Right cardiac atrium (tissue), 5 donors: Measurements from ENCODE around the gene DNAI1. TPM values are rescaled to one million over a fixed set of nuclear protein-coding genes. Genes with fewer than 3 reads are reported as not detected.

Experiments used
- ATAC-seq, 2 donors: fragments of 200-7000 bp; cut with Tn5 transposase; one replicate each; pipeline versions ENCODE4 v1.8.0 to v1.9.1; 2020; ENCODE audit warnings: moderate library complexity in 2 of 2, mild to moderate bottlenecking in 1 of 2
- DNase-seq, 3 donors: peaks; one replicate each; pipeline ENCODE4 v3.0.0-alpha.2; 2020
- H3K27ac ChIP-seq: one replicate; pipeline ENCODE4 v1.5.1; 2013; ENCODE audit warnings: mild to moderate bottlenecking, low read length, control low read depth, moderate library complexity
- H3K27me3 ChIP-seq: one replicate; pipeline ENCODE4 v1.6.1; 2013; ENCODE audit not compliant: control insufficient read depth, insufficient read depth
- H3K4me1 ChIP-seq: one replicate; pipeline ENCODE4 v1.6.1; 2013; ENCODE audit warnings: low read length; ENCODE audit not compliant: control insufficient read depth, insufficient read depth
- H3K4me3 ChIP-seq: one replicate; pipeline ENCODE4 v1.5.1; 2013; ENCODE audit warnings: low read length, control low read depth
- H3K9me3 ChIP-seq: one replicate; pipeline ENCODE4 v1.6.1; 2013; ENCODE audit warnings: low read length; ENCODE audit not compliant: control insufficient read depth
- WGBS: extraction: QIAGEN DNeasy Blood & Tissue Kit; methylation state at CpG from one replicate; pipeline ENCODE4 v1.1.7; 2013; 5-methylcytosine and 5-hydroxymethylcytosine counted together
- intact Hi-C, 4 donors: fragments of 100-400 bp; cut with DNase I; formaldehyde crosslinking; loops; one replicate each; pipeline versions ENCODE4 v1.11.0 to v1.14.0; 2022 to 2023
- polyA plus RNA-seq: library from polyadenylated mRNA; stranded (reverse); fragments of 200-250 nt; gene quantifications from one replicate; pipeline ENCODE4 v1.2.3, GENCODE V29; 2013
- total RNA-seq, 4 donors: library from RNA; stranded (reverse); fragmentation: NEBNext Ultra II Directional; extraction: Animal tissue kit (Norgen Biotek cat#: 25700); gene quantifications; one replicate each; pipeline ENCODE4 v1.2.1, GENCODE V29; 2021
- donor health status: healthy with polysubstance abuse.
- donor health status: DM: no; HTN: yes; CAD: no.
- donor health status: DM: no; HTN: no; CAD: no.
- donor health status: DM: no; HTN: yes; CAD: no; lungs with severe emphysema.
- donor health status: DM: yes; HTN: yes; CAD: no.

DNAI1 gene
- total and polyA plus RNA-seq, 5 donors: 0.16 TPM; not detected in 4

GRCh38 chr9:34552986-34553385, 94.4 kb downstream of the DNAI1 start:
- WGBS: 91% methylated on average over 2 of the region's 2 CpGs

GRCh38 chr9:34553511-34554021, 95.0 kb downstream of the DNAI1 start:
- Histone ChIP-seq H3K4me1 (no peaks in the 10 kb centered on the region), H3K9me3 (no peaks in the 10 kb centered on the region), H3K27me3 (no peaks in the 10 kb centered on the region), H3K4me3 (no peak overlapping the region), H3K27ac (no peak overlapping the region)
- DNase-seq (peak in 1 of 3 donors; percentile 48), ATAC-seq (no peak)
- intact Hi-C loops: no loop called here
- 81% methylated on average over 18 of the region's 18 CpGs for WGBS

More at GRCh38 chr9:34552986-34553385, 94.4 kb downstream of the DNAI1 start:
- H3K4me1 ChIP-seq: no peaks in the 10 kb centered on the region
- ATAC-seq (no peak), DNase-seq (no peak)
- no peaks in the 10 kb centered on the region for H3K9me3 ChIP-seq
- H3K27ac ChIP-seq: no peak overlapping the region
- no peaks in the 10 kb centered on the region for H3K27me3 ChIP-seq
- H3K4me3 ChIP-seq: no peak overlapping the region
- intact Hi-C loops: no loop called here

GRCh38 chr9:34554211-34555001, 95.8 kb downstream of the DNAI1 start:
- Histone ChIP-seq H3K9me3 (no peaks in the 10 kb centered on the region), H3K4me1 (peaks cover 6% of the 10 kb centered on the region), H3K27ac (no peak overlapping the region), H3K4me3 (no peak overlapping the region), H3K27me3 (no peaks in the 10 kb centered on the region)
- ATAC-seq (no peak), DNase-seq (no peak)
- intact Hi-C loops: no loop called here
- 71% methylated on average over 16 of the region's 16 CpGs for WGBS

- no peaks in the 10 kb centered on the region for H3K9me3 ChIP-seq
- no peak overlapping the region for H3K4me3 ChIP-seq
- WGBS: 74% methylated on average over 23 of the region's 23 CpGs
- H3K4me1 ChIP-seq: peaks cover 8% of the 10 kb centered on the region
- H3K27ac ChIP-seq: no peak overlapping the region
- ATAC-seq: no peak
- DNase-seq: peak in 1 of 3 donors; percentile 66
- no peaks in the 10 kb centered on the region for H3K27me3 ChIP-seq
- intact Hi-C loops: no loop called here
These were observed 96.4 kb downstream of the DNAI1 start for GRCh38 chr9:34555002-34555348.

- Histone ChIP-seq H3K27ac (no peak overlapping the region), H3K9me3 (no peaks in the 10 kb centered on the region), H3K4me1 (peaks cover 8% of the 10 kb centered on the region), H3K27me3 (no peaks in the 10 kb centered on the region), H3K4me3 (no peak overlapping the region)
- intact Hi-C loops: no loop called here
- 79% methylated on average over 5 of the region's 5 CpGs for WGBS
- DNase-seq (no peak), ATAC-seq (no peak)
These were observed 96.9 kb downstream of the DNAI1 start for GRCh38 chr9:34555500-34555899.

- intact Hi-C loops: no loop called here
- no peak overlapping the region for H3K27ac ChIP-seq
- peaks cover 8% of the 10 kb centered on the region for H3K4me1 ChIP-seq
- 89% methylated on average over 13 of the region's 13 CpGs for WGBS
- no peaks in the 10 kb centered on the region for H3K27me3 ChIP-seq
- H3K9me3 ChIP-seq: no peaks in the 10 kb centered on the region
- no peak for ATAC-seq
- no peak for DNase-seq
- no peak overlapping the region for H3K4me3 ChIP-seq
These were observed 97.4 kb downstream of the DNAI1 start for GRCh38 chr9:34555936-34556525.

- DNase-seq (no peak), ATAC-seq (no peak)
- H3K4me3 ChIP-seq: no peak overlapping the region
- 75% methylated on average over 6 of the region's 6 CpGs for WGBS
- no peak overlapping the region for H3K27ac ChIP-seq
- H3K9me3 ChIP-seq: no peaks in the 10 kb centered on the region
- H3K4me1 ChIP-seq: peaks cover 8% of the 10 kb centered on the region
- intact Hi-C loops: no loop called here
- no peaks in the 10 kb centered on the region for H3K27me3 ChIP-seq
These were observed 98.3 kb downstream of the DNAI1 start for GRCh38 chr9:34556949-34557348.

- Histone ChIP-seq H3K27ac (no peak overlapping the region), H3K4me1 (peaks cover 8% of the 10 kb centered on the region), H3K27me3 (no peaks in the 10 kb centered on the region), H3K4me3 (no peak overlapping the region), H3K9me3 (no peaks in the 10 kb centered on the region)
- 81% methylated on average over 19 of the region's 19 CpGs for WGBS
- ATAC-seq: no peak
- intact Hi-C loops: no loop called here
- DNase-seq: no peak
These were observed 99.1 kb downstream of the DNAI1 start for GRCh38 chr9:34557426-34558321.

GRCh38 chr9:34558364-34558763, 99.8 kb downstream of the DNAI1 start:
- 86% methylated on average over 9 of the region's 9 CpGs for WGBS
- peaks cover 8% of the 10 kb centered on the region for H3K4me1 ChIP-seq

GRCh38 chr9:34558919-34559623, 100.5 kb downstream of the DNAI1 start:
- intact Hi-C loops: no loop called here
- Histone ChIP-seq H3K9me3 (no peaks in the 10 kb centered on the region), H3K4me3 (no peak overlapping the region), H3K4me1 (peaks cover 8% of the 10 kb centered on the region), H3K27me3 (no peaks in the 10 kb centered on the region), H3K27ac (peak overlapping the region; percentile 31)
- peak in 1 of 3 donors; percentile 53 for DNase-seq
- ATAC-seq: peak; percentile 35 to 47
- WGBS: 44% methylated on average over 17 of the region's 17 CpGs

More at GRCh38 chr9:34558364-34558763, 99.8 kb downstream of the DNAI1 start:
- Histone ChIP-seq H3K27me3 (no peaks in the 10 kb centered on the region), H3K27ac (no peak overlapping the region), H3K9me3 (no peaks in the 10 kb centered on the region), H3K4me3 (no peak overlapping the region)
- no peak for ATAC-seq
- no peak for DNase-seq
- intact Hi-C loops: no loop called here
